H9 (cell line): ENCODE measurements around the gene WNT6. TPM values are rescaled to one million over a fixed set of nuclear protein-coding genes. Genes with fewer than 3 reads are reported as not detected.

Source experiments
- DNase-seq: peaks from one replicate; pipeline ENCODE4 v3.0.0-alpha.2; 2017
- H2AFZ ChIP-seq: one replicate; pipeline ENCODE4 v1.6.1; 2013; ENCODE audit warnings: mild to moderate bottlenecking, low read length, control low read depth, moderate library complexity
- H2AK5ac ChIP-seq: 2 replicates; pipeline ENCODE4 v1.6.1; 2013; ENCODE audit warnings: low read length, control low read depth, mixed read lengths; ENCODE audit not compliant: insufficient read length
- H2BK120ac ChIP-seq: one replicate; pipeline ENCODE4 v1.6.1; 2013; ENCODE audit warnings: low read depth, mild to moderate bottlenecking, low read length, control low read depth, inconsistent platforms; ENCODE audit not compliant: poor library complexity, severe bottlenecking
- H2BK12ac ChIP-seq: 2 replicates; pipeline ENCODE4 v1.6.1; 2013; ENCODE audit warnings: low read length, control low read depth, mixed read lengths, low read depth; ENCODE audit not compliant: insufficient read length
- H2BK15ac ChIP-seq: 2 replicates; pipeline ENCODE4 v1.6.1; 2013; ENCODE audit warnings: low read depth, low read length, control low read depth
- H2BK20ac ChIP-seq: one replicate; pipeline ENCODE4 v1.6.1; 2013; ENCODE audit warnings: low read depth, mild to moderate bottlenecking, low read length, control low read depth, inconsistent platforms; ENCODE audit not compliant: poor library complexity, severe bottlenecking
- H2BK5ac ChIP-seq: 2 replicates; pipeline ENCODE4 v1.6.1; 2013; ENCODE audit warnings: low read length, control low read depth, mixed read lengths; ENCODE audit not compliant: insufficient read length
- H3K14ac ChIP-seq: 2 replicates; pipeline ENCODE4 v1.6.1; 2013; ENCODE audit warnings: low read length, control low read depth; ENCODE audit not compliant: insufficient read depth
- H3K18ac ChIP-seq: 2 replicates; pipeline ENCODE4 v1.6.1; 2013; ENCODE audit warnings: low read depth, mild to moderate bottlenecking, mixed read lengths, low read length, control low read depth; ENCODE audit not compliant: insufficient read length
- H3K23ac ChIP-seq: 2 replicates; pipeline ENCODE4 v1.6.1; 2013; ENCODE audit warnings: low read length, control low read depth, mixed read lengths, low read depth; ENCODE audit not compliant: insufficient read length
- H3K23me2 ChIP-seq: 2 replicates; pipeline ENCODE4 v1.6.1; 2013; ENCODE audit warnings: low read depth, mild to moderate bottlenecking, mixed read lengths, low read length, control low read depth; ENCODE audit not compliant: insufficient read length, poor library complexity, severe bottlenecking
- H3K27ac ChIP-seq: 2 replicates; pipeline ENCODE4 v1.5.1; 2013; ENCODE audit warnings: low read length, control low read depth, mixed read lengths, low read depth; ENCODE audit not compliant: insufficient read length
- H3K27me3 ChIP-seq: 2 replicates; pipeline ENCODE4 v1.6.1; 2013; ENCODE audit warnings: low read length, control low read depth, inconsistent platforms; ENCODE audit not compliant: insufficient read depth
- H3K4ac ChIP-seq: 2 replicates; pipeline ENCODE4 v1.6.1; 2013; ENCODE audit warnings: low read depth, mild to moderate bottlenecking, control low read depth, inconsistent platforms, low read length, moderate library complexity
- H3K4me1 ChIP-seq: 2 replicates; pipeline ENCODE4 v1.6.1; 2013; ENCODE audit warnings: low read length, control low read depth, inconsistent platforms; ENCODE audit not compliant: insufficient read depth
- H3K4me2 ChIP-seq: 2 replicates; pipeline ENCODE4 v1.6.1; 2013; ENCODE audit warnings: low read length, control low read depth, mixed read lengths; ENCODE audit not compliant: insufficient read length, insufficient read depth
- H3K56ac ChIP-seq: 2 replicates; pipeline ENCODE4 v1.6.1; 2013; ENCODE audit warnings: low read depth, mild to moderate bottlenecking, mixed read lengths, low read length, control low read depth; ENCODE audit not compliant: insufficient read length
- H3K79me1 ChIP-seq: 2 replicates; pipeline ENCODE4 v1.6.1; 2013; ENCODE audit warnings: low read depth, mild to moderate bottlenecking, moderate library complexity, low read length, control low read depth, inconsistent platforms; ENCODE audit not compliant: insufficient read depth, poor library complexity, severe bottlenecking
- H3K79me2 ChIP-seq: 2 replicates; pipeline ENCODE4 v1.6.1; 2013; ENCODE audit warnings: low read length, control low read depth, inconsistent platforms; ENCODE audit not compliant: insufficient read depth
- H3K9ac ChIP-seq: 2 replicates; pipeline ENCODE4 v1.6.1; 2013; ENCODE audit warnings: low read length, control low read depth, mixed read lengths; ENCODE audit not compliant: insufficient read length; ENCODE audit errors: extremely low read depth
- H3K9me3 ChIP-seq: one replicate; pipeline ENCODE4 v1.6.1; 2013; ENCODE audit warnings: low read depth, low read length, inconsistent platforms; ENCODE audit not compliant: control insufficient read depth
- H3T11ph ChIP-seq: one replicate; pipeline ENCODE4 v1.6.1; 2013; ENCODE audit warnings: mild to moderate bottlenecking, low read length, control low read depth, inconsistent platforms
- H4K20me1 ChIP-seq: one replicate; pipeline ENCODE4 v1.6.1; 2013; ENCODE audit not compliant: control insufficient read depth, insufficient read length, insufficient read depth
- H4K5ac ChIP-seq: 2 replicates; pipeline ENCODE4 v1.6.1; 2013; ENCODE audit warnings: low read depth, mild to moderate bottlenecking, mixed read lengths, low read length, control low read depth; ENCODE audit not compliant: insufficient read length
- H4K8ac ChIP-seq: replicated peaks from 2 replicates; pipeline ENCODE4 v1.6.1; 2013; ENCODE audit warnings: low read length, control low read depth, mixed read lengths, low read depth; ENCODE audit not compliant: insufficient read length
- H4K91ac ChIP-seq: 2 replicates; pipeline ENCODE4 v1.6.1; 2013; ENCODE audit warnings: low read depth, mild to moderate bottlenecking, moderate library complexity, mixed read lengths, low read length, control low read depth; ENCODE audit not compliant: insufficient read length
- H3K27ac Mint-ChIP-seq, 3 experiments: 2 replicates in 2 of 3; 3 replicates in 1 of 3; pipeline ENCODE4 v1.8.0; 2020 to 2021; ENCODE audit warnings: mixed read lengths in 3 of 3, mild to moderate bottlenecking in 1 of 3, moderate library complexity in 1 of 3
- H3K27me3 Mint-ChIP-seq: 2 replicates; pipeline ENCODE4 v1.8.0; 2021; ENCODE audit warnings: low read depth, mild to moderate bottlenecking, moderate library complexity, mixed read lengths
- H3K36me3 Mint-ChIP-seq, 3 experiments: 2 replicates in 2 of 3; 3 replicates in 1 of 3; pipeline ENCODE4 v1.8.0; 2020 to 2021; ENCODE audit warnings: low read depth in 3 of 3, mixed read lengths in 3 of 3; ENCODE audit not compliant: insufficient read depth in 1 of 3
- H3K4me1 Mint-ChIP-seq, 2 experiments: 2 replicates each; pipeline ENCODE4 v1.8.0; 2020; ENCODE audit warnings: mixed read lengths in 2 of 2
- H3K4me3 Mint-ChIP-seq, 2 experiments: 2 replicates in 1 of 2; 3 replicates in 1 of 2; pipeline ENCODE4 v1.8.0; 2020 to 2021; ENCODE audit warnings: mild to moderate bottlenecking in 2 of 2, mixed read lengths in 2 of 2, moderate library complexity in 1 of 2
- H3K9me3 Mint-ChIP-seq, 2 experiments: 2 replicates in 1 of 2; 3 replicates in 1 of 2; pipeline ENCODE4 v1.8.0; 2020; ENCODE audit warnings: mild to moderate bottlenecking in 2 of 2, mixed read lengths in 2 of 2, moderate library complexity in 1 of 2
- CTCF ChIP-seq: fragments of 200-600 bp; sonication (generic); conservative IDR thresholded peaks from 3 replicates; pipeline ENCODE4 v1.8.0; 2021; ENCODE audit warnings: antibody characterized with exemption, mild to moderate bottlenecking
- WGBS: extraction: QIAGEN DNeasy Blood & Tissue Kit; methylation state at CpG from one replicate; pipeline ENCODE4 v1.1.7; 2013; ENCODE audit warnings: missing lambda C conversion rate, low lambda C conversion rate, mixed read lengths; ENCODE audit not compliant: insufficient read length; ENCODE audit errors: extremely low coverage; 5-methylcytosine and 5-hydroxymethylcytosine counted together
- total RNA-seq: library from RNA; stranded (reverse); gene quantifications from 2 replicates; pipeline ENCODE4 v1.2.1, GENCODE V29; 2021

Gene WNT6
- total RNA-seq, 1 experiment from 2014 or later = not detected

DNA sequence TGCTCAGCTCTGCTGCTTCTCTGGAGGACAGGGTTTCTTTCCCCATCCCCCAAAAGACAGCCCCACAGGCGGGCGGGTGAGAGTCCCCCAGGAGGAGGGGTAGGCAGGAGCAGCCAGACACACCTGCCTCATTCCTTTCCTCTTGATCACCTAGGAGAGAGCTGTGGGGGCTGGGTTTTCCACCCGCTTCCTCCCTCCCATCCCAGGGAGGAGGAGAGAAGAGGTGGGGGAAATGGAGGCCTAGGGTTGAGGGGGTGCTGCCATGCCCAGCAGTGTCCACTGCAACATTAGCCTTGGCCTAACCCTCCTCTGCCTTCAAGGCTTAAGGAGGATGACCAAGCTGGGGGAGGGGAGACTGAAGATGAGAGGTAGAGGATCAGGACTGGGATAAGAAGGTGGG, 35.7 kb downstream of the WNT6 start:
- Histone ChIP-seq H3K27ac (no peak overlapping the region), H3K4me1 (peaks cover 3% of the 10 kb centered on the region; the same call in 1 of the 2 replicates), H2BK120ac (no peak overlapping the region), H3K4ac (no peak overlapping the region), H2BK20ac (no peak overlapping the region), H2BK12ac (no peak overlapping the region), H2BK5ac (no peak overlapping the region), H3K9ac (no peak overlapping the region), H2BK15ac (no peak overlapping the region), H3K14ac (no peak overlapping the region), H4K20me1 (no peaks in the 10 kb centered on the region), H2AFZ (no peak overlapping the region), H3K4me2 (no peak overlapping the region), H3K79me2 (no peaks in the 10 kb centered on the region), H3K23me2 (peaks cover 5% of the 10 kb centered on the region), H3K27me3 (peaks cover 90% of the 10 kb centered on the region), H4K91ac (no peak overlapping the region), H3K79me1 (no peaks in the 10 kb centered on the region), H3T11ph (no peak overlapping the region), H3K56ac (no peak overlapping the region), H4K5ac (no peak overlapping the region), H2AK5ac (no peak overlapping the region), H3K23ac (no peak overlapping the region), H3K9me3 (no peaks in the 10 kb centered on the region), H3K18ac (no peak overlapping the region), H4K8ac (no peak overlapping the region)
- no CpG with 5 or more reads among the region's 3 CpGs for WGBS
- no peak overlapping the region for H3K4me3 Mint-ChIP-seq
- no peak for DNase-seq
- no peak overlapping the region for H3K27ac Mint-ChIP-seq
- H3K9me3 Mint-ChIP-seq = peaks cover 0 to 2% of the 10 kb centered on the region in 2 experiments; a peak in 2 of 5 replicates
- H3K4me1 Mint-ChIP-seq = peaks cover 19 to 41% of the 10 kb centered on the region in 2 experiments
- H3K27me3 Mint-ChIP-seq = peaks cover 98% of the 10 kb centered on the region
- TF ChIP-seq CTCF = no peak
- H3K36me3 Mint-ChIP-seq = no peaks in the 10 kb centered on the region; a peak in 1 of 7 replicates
